Upper lobe of left lung (tissue), 6 donors: ENCODE results near the gene LY6G6D. TPM values are rescaled to one million over a fixed set of nuclear protein-coding genes. Genes with fewer than 3 reads are reported as not detected.
A peak's percentile ranks its signal among the peaks of the same experiment; 100 is the strongest.

Experiments
- ATAC-seq, 2 donors: fragments of 200-7000 bp; cut with Tn5 transposase; one replicate each; pipeline ENCODE4 v1.9.1; 2022; ENCODE audit warnings: mild to moderate bottlenecking in 2 of 2, moderate library complexity in 2 of 2; ENCODE audit not compliant: low FRiP score in 2 of 2
- DNase-seq, 2 donors: peaks; one replicate each; pipeline ENCODE4 v3.0.0-alpha.2; 2019 to 2020
- H3K27ac ChIP-seq, 4 donors: fragments of 200-600 bp; sonication (generic); one replicate each; pipeline ENCODE4 v1.5.1; 2016 to 2019
- H3K27me3 ChIP-seq, 4 donors: fragments of 200-600 bp; sonication (generic); one replicate each; pipeline ENCODE4 v1.5.1; 2017 to 2019
- H3K36me3 ChIP-seq, 4 donors: fragments of 200-600 bp; sonication (generic); one replicate each; pipeline ENCODE4 v1.5.1; 2016 to 2019
- H3K4me1 ChIP-seq, 4 donors: fragments of 200-600 bp; sonication (generic); one replicate each; pipeline ENCODE4 v1.5.1; 2018 to 2019
- H3K4me3 ChIP-seq, 4 donors: fragments of 200-600 bp; sonication (generic); one replicate each; pipeline ENCODE4 v1.5.1; 2017 to 2019; ENCODE audit warnings: mild to moderate bottlenecking in 2 of 4, moderate library complexity in 1 of 4
- H3K9me3 ChIP-seq, 4 donors: fragments of 200-600 bp; sonication (generic); one replicate each; pipeline ENCODE4 v1.5.1; 2018 to 2019
- CTCF ChIP-seq, 6 experiments: fragments of 450-650 bp in 4 of 6; fragments of 200-600 bp in 2 of 6; sonication (generic) in 2 of 6; IDR thresholded peaks; one replicate each; pipeline ENCODE4 v1.5.1; 2016 to 2019; ENCODE audit warnings: antibody characterized with exemption in 6 of 6
- EP300 ChIP-seq, 4 donors: sonication (generic); formaldehyde crosslinking; IDR thresholded peaks; one replicate each; pipeline ENCODE4 v1.5.1; 2017; ENCODE audit warnings: antibody characterized with exemption in 4 of 4, control low read depth in 2 of 4
- POLR2A ChIP-seq, 4 donors: fragments of 450-650 bp; IDR thresholded peaks; one replicate each; pipeline ENCODE4 v1.5.1; 2016 to 2017; ENCODE audit warnings: antibody characterized with exemption in 4 of 4, mild to moderate bottlenecking in 2 of 4
- POLR2AphosphoS5 ChIP-seq, 2 donors: sonication (generic); formaldehyde crosslinking; IDR thresholded peaks; one replicate each; pipeline ENCODE4 v1.5.1; 2017; ENCODE audit warnings: antibody characterized with exemption in 2 of 2
- WGBS, 2 donors: methylation state at CpG; one replicate each; pipeline ENCODE4 v1.1.5; 2017 to 2018; 5-methylcytosine and 5-hydroxymethylcytosine counted together
- total RNA-seq, 6 donors: library from RNA; depleted of rRNA in 4 of 6; stranded (reverse); fragments of >200 nt in 4 of 6; gene quantifications; one replicate each; pipeline versions ENCODE4 v1.1.0 to v1.2.1, GENCODE V29; 2016 to 2021
- donor health status: DM: no; HTN: no; CAD: no; lungs with moderate emphysema.
- donor health status: DM: no; HTN: yes; CAD: no; lungs with severe emphysema.

The LY6G6D gene
- total RNA-seq, 6 donors from 2014 or later, result not detected

- TF ChIP-seq EP300 (IDR thresholded peaks at IDR 0.05), result no peak
- TF ChIP-seq POLR2AphosphoS5 (IDR thresholded peaks at IDR 0.05), result no peak
- no peak for TF ChIP-seq CTCF (IDR thresholded peaks at IDR 0.05)
- no peak for TF ChIP-seq POLR2A (IDR thresholded peaks at IDR 0.05)
- ATAC-seq (no peak), DNase-seq (no peak)
- H3K36me3 ChIP-seq, result peaks cover 15 to 86% (median 66%) of the 10 kb centered on the region in 4 donors
- H3K27ac ChIP-seq, result no peak overlapping the region
- 85 to 87% methylated on average over 13 to 14 of the region's 14 CpGs for WGBS, 2 donors
- no peak overlapping the region for H3K4me3 ChIP-seq
- no peaks in the 10 kb centered on the region for H3K9me3 ChIP-seq
- no peaks in the 10 kb centered on the region for H3K4me1 ChIP-seq
- H3K27me3 ChIP-seq, result no peaks in the 10 kb centered on the region
Measured at GRCh38 chr6:31687860-31688693, 27.1 kb upstream of the LY6G6D start.

- Histone ChIP-seq H3K36me3 (peaks cover 17 to 94% (median 75%) of the 10 kb centered on the region in 4 donors), H3K27ac (no peak overlapping the region), H3K4me3 (no peak overlapping the region), H3K4me1 (no peaks in the 10 kb centered on the region), H3K27me3 (no peaks in the 10 kb centered on the region), H3K9me3 (no peaks in the 10 kb centered on the region)
- TF ChIP-seq POLR2AphosphoS5 (IDR thresholded peaks at IDR 0.05) (no peak), EP300 (IDR thresholded peaks at IDR 0.05) (no peak), CTCF (IDR thresholded peaks at IDR 0.05) (peak in 2 of 6 experiments; percentile 9 to 11), POLR2A (IDR thresholded peaks at IDR 0.05) (no peak)
- ATAC-seq, result no peak
- WGBS, 2 donors, result 66 to 75% methylated on average over 7 to 11 of the region's 11 CpGs
- DNase-seq, result no peak
Measured at GRCh38 chr6:31689249-31690110, 25.7 kb upstream of the LY6G6D start.

GRCh38 chr6:31690231-31691077, 24.7 kb upstream of the LY6G6D start:
- peak overlapping the region in 1 of 4 donors; percentile 10 for H3K27ac ChIP-seq
- no peak overlapping the region for H3K4me3 ChIP-seq
- no peaks in the 10 kb centered on the region for H3K9me3 ChIP-seq
- TF ChIP-seq POLR2AphosphoS5 (IDR thresholded peaks at IDR 0.05), result no peak
- ATAC-seq (no peak), DNase-seq (no peak)
- no peaks in the 10 kb centered on the region for H3K27me3 ChIP-seq
- WGBS, 2 donors, result 73 to 76% methylated on average over 10 of the region's 10 CpGs
- no peaks in the 10 kb centered on the region for H3K4me1 ChIP-seq
- peaks cover 21 to 99% (median 84%) of the 10 kb centered on the region in 4 donors for H3K36me3 ChIP-seq

- peak overlapping the region in 1 of 4 donors; percentile 10 for H3K27ac ChIP-seq
Measured at GRCh38 chr6:31691078-31691463, 24.1 kb upstream of the LY6G6D start.

More at GRCh38 chr6:31691078-31691463, 24.1 kb upstream of the LY6G6D start:
- H3K9me3 ChIP-seq, result no peaks in the 10 kb centered on the region
- H3K27me3 ChIP-seq, result no peaks in the 10 kb centered on the region
- H3K4me3 ChIP-seq, result no peak overlapping the region
- TF ChIP-seq POLR2A (IDR thresholded peaks at IDR 0.05) (no peak), EP300 (IDR thresholded peaks at IDR 0.05) (no peak), CTCF (IDR thresholded peaks at IDR 0.05) (no peak), POLR2AphosphoS5 (IDR thresholded peaks at IDR 0.05) (no peak)
- ATAC-seq (no peak), DNase-seq (no peak)
- WGBS, 2 donors, result 87 to 90% methylated on average over 6 of the region's 6 CpGs
- H3K36me3 ChIP-seq, result peaks cover 21 to 99% (median 90%) of the 10 kb centered on the region in 4 donors
- H3K4me1 ChIP-seq, result no peaks in the 10 kb centered on the region
